T-helper 1 cell treated with Interleukin-12 subunit alpha and Interleukin-12 subunit beta and Interleukin-4 antibody, amounts not matched to agents 30 μg/mL and 1 μg/mL, for 36 hours (primary cell): ENCODE results near the gene SLC39A11.

Source experiments
- H3K27ac Mint-ChIP-seq: one replicate; pipeline ENCODE4 v1.8.0; 2021; ENCODE audit warnings: mild to moderate bottlenecking, mixed read lengths
- H3K27me3 Mint-ChIP-seq: one replicate; pipeline ENCODE4 v1.8.0; 2021; ENCODE audit warnings: low read depth, mixed read lengths
- H3K36me3 Mint-ChIP-seq: one replicate; pipeline ENCODE4 v1.8.0; 2021; ENCODE audit warnings: low read depth, mixed read lengths
- H3K4me1 Mint-ChIP-seq: one replicate; pipeline ENCODE4 v1.8.0; 2021; ENCODE audit warnings: low read depth, mixed read lengths
- H3K4me3 Mint-ChIP-seq: one replicate; pipeline ENCODE4 v1.8.0; 2021; ENCODE audit warnings: mild to moderate bottlenecking, moderate library complexity, mixed read lengths
- H3K9me3 Mint-ChIP-seq: one replicate; pipeline ENCODE4 v1.8.0; 2021; ENCODE audit warnings: mixed read lengths

SLC39A11 gene

DNA sequence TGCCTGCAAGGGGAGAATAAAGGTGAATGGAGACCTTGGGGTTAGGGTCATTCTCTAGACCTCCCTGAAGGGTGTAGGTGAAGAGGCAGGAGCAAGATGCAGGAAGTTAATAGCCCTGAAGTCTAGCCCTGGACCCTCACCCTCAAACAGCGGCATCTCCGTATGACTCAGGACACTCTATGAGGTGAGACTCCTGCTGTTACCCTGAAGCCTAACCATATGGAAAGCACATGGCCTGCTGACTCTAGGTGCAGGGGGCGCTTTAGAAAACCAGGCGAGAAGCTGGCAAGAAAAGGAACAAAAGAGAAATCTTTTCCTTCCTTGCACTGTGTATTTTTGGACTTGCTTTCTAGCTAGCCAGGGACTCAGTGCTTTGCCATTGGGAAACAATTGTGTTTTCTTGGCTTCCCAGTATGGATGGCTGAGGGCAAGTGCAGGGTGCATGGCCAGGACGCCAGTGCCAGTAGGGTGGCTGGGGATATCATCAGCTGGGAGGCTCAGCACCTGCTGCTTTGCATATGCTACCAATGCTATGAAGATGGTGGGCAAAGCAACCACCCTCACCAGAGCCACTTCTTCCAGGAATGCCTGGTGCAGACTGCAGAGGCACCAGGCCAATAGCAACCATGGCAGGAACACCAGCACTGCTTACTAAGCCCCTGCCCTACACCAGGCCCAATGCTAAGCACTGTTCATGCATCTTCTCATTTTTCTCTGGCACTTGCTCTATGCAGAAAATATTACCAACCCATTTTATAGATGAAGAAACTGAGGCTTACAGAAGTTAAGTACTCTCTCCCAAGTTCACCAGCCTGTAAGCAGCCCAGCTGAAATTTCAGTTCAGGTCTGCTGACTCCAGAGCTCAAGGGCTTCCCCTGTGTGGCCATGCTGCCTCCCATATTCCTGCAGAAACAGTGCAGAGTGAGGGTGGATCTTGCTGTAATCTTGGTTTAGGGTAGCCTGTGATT is 425.1 kb downstream of the SLC39A11 start:
- H3K27me3 Mint-ChIP-seq, result no peaks in the 10 kb centered on the region
- H3K27ac Mint-ChIP-seq, result no peak overlapping the region
- H3K9me3 Mint-ChIP-seq, result no peaks in the 10 kb centered on the region
- H3K4me1 Mint-ChIP-seq, result no peaks in the 10 kb centered on the region
- H3K36me3 Mint-ChIP-seq, result no peaks in the 10 kb centered on the region
- no peak overlapping the region for H3K4me3 Mint-ChIP-seq

DNA sequence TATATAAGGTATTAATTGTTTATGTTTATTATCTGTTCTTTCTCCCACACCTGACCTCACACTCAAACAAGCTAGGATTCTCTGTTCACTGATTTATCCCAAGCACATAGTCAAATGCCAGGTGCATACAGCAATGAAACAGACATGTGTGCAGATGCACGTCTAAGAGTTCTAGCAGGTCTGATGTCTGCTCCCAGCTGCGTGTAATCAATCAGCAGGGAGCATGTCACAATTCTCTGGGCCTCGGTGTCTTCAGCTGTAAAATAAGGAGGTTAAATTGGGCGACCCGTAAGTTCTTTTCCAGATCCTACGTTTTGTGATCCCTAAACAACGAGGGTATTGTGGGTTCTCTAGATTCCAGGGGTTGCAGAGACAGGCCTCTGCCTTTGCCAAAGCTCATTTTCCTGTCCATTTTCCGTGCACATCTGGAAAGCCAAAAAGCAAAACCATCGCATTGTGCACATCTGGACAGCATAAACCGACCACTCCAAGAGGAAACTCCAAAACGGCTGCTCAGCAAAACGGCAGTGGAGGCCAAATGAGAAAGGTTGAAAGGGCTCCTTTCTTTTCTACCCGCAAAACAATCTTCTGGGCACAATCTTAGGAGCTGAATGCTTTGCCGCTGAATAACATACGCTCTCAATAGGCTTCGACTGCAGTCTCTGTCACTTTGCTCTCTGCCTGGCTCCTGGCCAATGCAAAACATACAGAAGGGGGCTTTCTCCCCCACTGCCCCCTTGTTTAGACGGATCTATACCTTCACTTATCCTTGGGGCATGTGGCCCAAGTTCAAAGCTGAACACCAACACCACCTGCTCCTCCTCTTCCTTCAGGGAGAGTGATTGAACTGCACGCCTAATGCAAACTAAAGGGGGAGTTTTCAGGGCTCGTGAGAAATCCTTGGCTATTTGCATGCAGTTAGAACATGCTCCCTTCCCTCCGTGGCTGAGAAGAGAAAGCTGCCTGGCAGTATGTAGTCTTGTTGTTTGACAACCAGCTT is 426.3 kb downstream of the SLC39A11 start:
- no peak overlapping the region for H3K27ac Mint-ChIP-seq
- H3K4me3 Mint-ChIP-seq, result no peak overlapping the region
- H3K4me1 Mint-ChIP-seq, result no peaks in the 10 kb centered on the region
- H3K9me3 Mint-ChIP-seq, result no peaks in the 10 kb centered on the region
- H3K36me3 Mint-ChIP-seq, result no peaks in the 10 kb centered on the region
- no peaks in the 10 kb centered on the region for H3K27me3 Mint-ChIP-seq

DNA sequence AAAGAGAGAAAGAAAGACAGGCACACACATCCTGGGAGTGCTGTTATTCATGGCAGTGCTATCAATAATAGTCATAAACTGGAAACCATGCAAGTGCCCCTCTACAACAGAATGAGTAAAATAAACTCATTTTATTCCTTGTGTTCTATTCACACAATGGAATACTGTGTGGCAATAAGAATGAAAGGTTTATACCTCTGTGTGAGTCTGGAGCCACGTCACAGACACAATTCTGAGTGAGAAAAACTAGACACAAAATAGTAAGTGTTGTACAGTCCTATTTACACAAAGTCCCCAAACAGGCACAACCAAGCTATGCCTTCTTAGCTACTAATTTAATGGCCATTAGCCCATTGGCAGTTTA is 429.7 kb downstream of the SLC39A11 start:
- Mint-ChIP-seq H3K27ac (no peak overlapping the region), H3K4me3 (no peak overlapping the region), H3K9me3 (no peaks in the 10 kb centered on the region), H3K36me3 (no peaks in the 10 kb centered on the region), H3K27me3 (no peaks in the 10 kb centered on the region), H3K4me1 (no peaks in the 10 kb centered on the region)

DNA sequence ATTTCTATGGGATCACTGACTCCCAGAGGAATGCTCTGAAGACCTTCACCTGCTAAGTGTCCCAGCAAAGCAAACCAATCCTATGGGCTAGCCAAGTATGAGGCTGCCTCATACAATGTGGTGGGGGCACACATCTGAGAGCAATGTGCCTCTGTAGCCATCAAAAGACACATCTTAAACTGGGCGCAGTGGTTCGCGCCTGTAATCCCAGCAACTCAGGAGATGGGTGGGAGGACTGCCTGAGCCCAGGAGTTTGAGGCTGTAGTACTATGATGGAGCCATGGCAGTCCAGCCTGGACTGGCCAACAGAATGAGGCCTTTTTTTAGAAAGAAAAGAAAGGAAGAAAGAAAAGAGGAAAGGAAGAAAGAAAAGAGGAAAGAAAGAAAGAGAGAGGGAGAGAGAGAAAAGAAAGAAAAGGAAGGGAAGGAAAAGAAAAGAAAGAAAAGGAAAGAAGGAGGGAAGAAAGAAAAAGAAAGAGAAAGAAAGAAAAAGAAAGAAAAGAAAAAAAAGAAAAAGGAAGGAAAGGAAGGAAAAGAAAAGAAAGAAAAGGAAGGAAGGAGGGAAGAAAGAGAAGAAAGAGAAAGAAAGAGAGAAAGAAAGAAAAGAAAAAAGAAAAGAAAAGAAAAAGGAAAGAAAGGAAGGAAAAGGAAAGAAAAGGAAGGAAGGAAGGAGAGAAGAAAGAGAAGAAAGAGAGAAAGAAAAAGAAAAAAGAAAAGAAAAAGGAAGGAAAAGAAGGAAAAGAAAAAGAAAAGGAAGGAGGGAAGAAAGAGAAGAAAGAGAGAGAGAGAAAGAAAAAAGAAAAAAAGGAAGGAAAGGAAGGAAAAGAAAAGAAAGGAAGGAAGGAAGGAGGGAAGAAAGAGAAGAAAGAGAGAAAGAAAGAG is 430.3 kb downstream of the SLC39A11 start:
- H3K27me3 Mint-ChIP-seq, result no peaks in the 10 kb centered on the region
- H3K4me3 Mint-ChIP-seq, result no peak overlapping the region
- no peak overlapping the region for H3K27ac Mint-ChIP-seq
- no peaks in the 10 kb centered on the region for H3K36me3 Mint-ChIP-seq
- H3K4me1 Mint-ChIP-seq, result no peaks in the 10 kb centered on the region
- H3K9me3 Mint-ChIP-seq, result no peaks in the 10 kb centered on the region

DNA sequence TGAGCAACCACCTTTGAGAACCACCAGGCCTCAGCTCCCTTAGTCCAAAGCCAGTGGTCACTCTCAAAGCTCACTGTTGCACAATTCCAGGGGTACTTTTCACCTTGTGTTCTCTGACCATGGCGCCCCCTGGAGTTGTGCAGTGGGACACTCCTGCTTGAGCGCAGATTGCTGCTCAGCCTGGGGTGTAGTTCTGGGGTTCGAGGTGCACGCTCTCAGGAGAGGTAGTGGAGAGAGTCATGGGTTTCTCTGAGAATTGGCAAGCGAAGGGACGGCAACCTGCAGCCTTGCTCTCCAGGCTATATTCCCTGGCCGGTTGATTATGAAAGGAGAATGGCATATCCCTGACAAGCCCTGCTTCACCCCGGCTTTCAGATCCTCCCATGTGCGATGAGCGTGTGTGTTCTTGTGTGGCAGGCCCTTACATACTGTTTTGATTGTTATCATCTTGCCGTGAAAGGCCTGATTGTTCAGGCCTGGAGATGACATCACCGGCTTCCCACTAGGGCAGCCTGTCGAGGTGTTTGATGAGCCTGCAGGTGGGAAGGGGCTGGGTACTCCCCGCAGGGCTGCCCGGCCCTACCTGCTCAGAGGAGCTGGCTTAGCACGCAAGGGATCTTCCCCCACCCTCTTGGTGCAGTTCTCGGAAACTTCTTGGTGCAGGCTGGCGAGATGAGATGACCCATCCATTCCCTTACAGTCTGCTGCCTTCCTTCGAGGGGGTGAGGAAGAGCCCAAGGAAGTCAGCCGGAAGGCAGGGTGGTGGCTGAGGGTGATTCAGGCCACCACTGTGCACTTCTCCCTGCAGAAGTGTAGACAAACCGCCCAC is 431.2 kb downstream of the SLC39A11 start:
- no peaks in the 10 kb centered on the region for H3K4me1 Mint-ChIP-seq
- no peak overlapping the region for H3K27ac Mint-ChIP-seq
- no peaks in the 10 kb centered on the region for H3K27me3 Mint-ChIP-seq
- no peaks in the 10 kb centered on the region for H3K36me3 Mint-ChIP-seq
- H3K9me3 Mint-ChIP-seq, result no peaks in the 10 kb centered on the region
- no peak overlapping the region for H3K4me3 Mint-ChIP-seq

DNA sequence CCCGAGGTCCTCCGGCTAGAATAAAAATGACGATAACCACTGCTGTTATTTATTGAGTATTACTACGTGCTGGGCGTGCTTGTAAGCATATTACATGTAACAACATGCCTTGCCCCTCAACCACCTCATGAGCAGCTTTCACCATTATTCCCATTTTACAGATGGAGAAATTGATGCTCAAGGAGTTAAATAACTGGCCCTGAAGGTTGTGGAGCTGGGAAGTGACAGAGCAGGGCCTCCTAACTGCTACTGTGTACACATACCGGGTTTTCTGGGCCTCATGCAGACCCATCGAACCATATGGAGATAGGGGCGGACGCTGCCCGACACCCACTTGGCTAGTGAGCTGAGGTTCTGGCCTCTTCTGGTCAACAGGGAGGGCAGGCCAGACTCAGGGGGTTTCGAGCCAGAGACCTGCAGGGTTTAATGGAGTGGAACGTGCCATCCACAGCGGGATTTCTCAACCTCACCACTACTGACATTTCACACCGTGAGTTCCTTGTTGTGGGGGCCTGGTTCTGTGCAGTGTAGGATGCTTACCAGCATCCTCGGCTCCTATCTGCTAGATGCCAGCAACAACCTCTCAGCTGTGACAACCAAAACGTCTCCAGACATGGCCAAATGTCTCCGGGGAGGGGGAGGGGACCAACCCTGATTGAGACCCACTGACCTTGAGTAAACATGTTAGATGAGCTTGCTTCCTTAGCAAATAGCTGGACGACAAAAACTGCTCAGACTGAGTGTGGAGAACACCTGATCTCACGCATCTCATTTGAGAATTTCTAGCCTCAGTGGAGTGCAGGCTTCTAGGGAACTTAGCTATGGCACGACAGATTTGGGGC is 432.0 kb downstream of the SLC39A11 start:
- no peaks in the 10 kb centered on the region for H3K27me3 Mint-ChIP-seq
- no peak overlapping the region for H3K27ac Mint-ChIP-seq
- H3K4me3 Mint-ChIP-seq, result no peak overlapping the region
- H3K9me3 Mint-ChIP-seq, result no peaks in the 10 kb centered on the region
- H3K36me3 Mint-ChIP-seq, result no peaks in the 10 kb centered on the region
- no peaks in the 10 kb centered on the region for H3K4me1 Mint-ChIP-seq

DNA sequence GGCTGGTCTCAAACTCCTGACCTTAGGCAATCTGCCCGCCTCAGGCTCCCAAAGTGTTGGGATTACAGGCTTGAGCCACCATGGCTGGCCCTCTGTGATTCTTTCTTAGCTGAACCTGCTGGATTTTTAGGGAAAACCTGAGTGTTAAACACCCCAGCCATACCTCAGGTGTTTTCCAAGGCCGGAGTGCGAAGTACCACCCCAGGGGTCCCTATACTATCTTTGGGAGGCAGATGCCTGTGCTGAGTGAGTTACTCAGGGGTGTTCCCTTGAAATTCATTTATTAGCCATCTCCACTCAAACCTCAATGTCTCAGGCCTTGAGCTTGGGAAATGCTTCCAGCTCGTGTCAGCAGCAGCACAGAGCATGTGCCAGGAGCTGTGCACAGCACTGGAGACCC is 432.7 kb downstream of the SLC39A11 start:
- Mint-ChIP-seq H3K27me3 (no peaks in the 10 kb centered on the region), H3K4me3 (no peak overlapping the region), H3K27ac (no peak overlapping the region), H3K9me3 (no peaks in the 10 kb centered on the region), H3K36me3 (no peaks in the 10 kb centered on the region), H3K4me1 (no peaks in the 10 kb centered on the region)

DNA sequence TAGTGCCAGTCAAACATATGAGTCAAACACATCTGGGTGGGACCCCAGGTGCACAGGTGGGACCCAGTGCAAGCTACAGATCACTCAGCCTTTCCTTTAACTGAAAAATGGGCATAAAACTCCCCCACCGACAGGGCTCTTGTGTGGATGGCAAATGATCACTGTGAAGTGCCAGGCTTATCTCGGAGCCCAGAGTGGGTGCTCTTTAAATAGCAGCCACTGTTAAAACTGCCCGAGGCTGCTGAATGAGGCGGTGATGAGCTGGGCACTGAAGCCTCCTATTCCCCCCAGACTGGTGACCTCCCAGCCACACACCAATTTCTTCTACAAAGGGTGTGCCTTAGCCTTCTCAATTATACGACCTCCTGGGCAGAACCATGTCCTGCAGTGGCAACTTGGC is 433.8 kb downstream of the SLC39A11 start:
- Mint-ChIP-seq H3K4me1 (no peaks in the 10 kb centered on the region), H3K4me3 (no peak overlapping the region), H3K36me3 (no peaks in the 10 kb centered on the region), H3K9me3 (no peaks in the 10 kb centered on the region), H3K27me3 (no peaks in the 10 kb centered on the region), H3K27ac (no peak overlapping the region)

DNA sequence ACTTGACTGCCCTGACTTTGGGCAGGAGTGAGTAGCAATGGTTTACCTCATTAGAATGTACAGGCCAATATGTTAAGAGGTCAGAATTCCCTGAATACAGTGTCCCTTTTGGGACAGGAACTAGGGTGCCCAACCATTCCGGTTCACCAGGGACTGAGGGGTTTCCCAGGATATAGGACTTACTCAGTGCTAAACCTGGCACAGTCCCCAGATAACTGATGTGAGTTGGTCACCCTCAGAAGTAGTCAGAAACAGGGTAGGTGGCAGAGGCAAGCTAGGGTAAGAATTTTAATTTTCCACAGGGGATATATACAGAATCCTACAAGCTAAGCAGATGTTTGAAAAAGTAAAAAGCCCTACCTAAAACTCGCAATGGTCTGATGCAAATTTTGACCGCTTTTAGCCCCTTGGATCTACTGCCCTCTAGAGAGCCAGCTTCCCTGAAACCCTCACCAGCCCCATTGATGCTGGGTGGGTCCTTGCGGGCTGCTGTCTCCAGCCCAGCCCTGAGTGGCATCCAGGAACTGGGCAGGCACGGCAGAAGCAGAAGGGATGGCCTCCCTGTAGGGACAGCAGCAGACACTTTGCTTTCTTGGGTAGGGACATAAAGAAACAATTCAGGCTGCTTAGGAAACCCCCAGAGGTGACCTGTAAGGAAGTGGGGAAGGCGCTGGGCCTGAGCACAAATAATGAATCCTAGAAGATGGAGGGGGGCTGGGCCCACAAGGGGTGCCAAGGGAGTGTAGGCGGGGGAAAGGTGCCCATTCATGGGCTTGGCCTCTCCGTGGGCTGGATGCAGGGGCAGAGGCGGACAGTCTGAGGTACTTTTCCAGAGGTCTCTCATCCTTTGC is 434.8 kb downstream of the SLC39A11 start:
- no peaks in the 10 kb centered on the region for H3K36me3 Mint-ChIP-seq
- no peaks in the 10 kb centered on the region for H3K9me3 Mint-ChIP-seq
- no peaks in the 10 kb centered on the region for H3K4me1 Mint-ChIP-seq
- no peak overlapping the region for H3K27ac Mint-ChIP-seq
- no peaks in the 10 kb centered on the region for H3K27me3 Mint-ChIP-seq
- H3K4me3 Mint-ChIP-seq, result no peak overlapping the region

DNA sequence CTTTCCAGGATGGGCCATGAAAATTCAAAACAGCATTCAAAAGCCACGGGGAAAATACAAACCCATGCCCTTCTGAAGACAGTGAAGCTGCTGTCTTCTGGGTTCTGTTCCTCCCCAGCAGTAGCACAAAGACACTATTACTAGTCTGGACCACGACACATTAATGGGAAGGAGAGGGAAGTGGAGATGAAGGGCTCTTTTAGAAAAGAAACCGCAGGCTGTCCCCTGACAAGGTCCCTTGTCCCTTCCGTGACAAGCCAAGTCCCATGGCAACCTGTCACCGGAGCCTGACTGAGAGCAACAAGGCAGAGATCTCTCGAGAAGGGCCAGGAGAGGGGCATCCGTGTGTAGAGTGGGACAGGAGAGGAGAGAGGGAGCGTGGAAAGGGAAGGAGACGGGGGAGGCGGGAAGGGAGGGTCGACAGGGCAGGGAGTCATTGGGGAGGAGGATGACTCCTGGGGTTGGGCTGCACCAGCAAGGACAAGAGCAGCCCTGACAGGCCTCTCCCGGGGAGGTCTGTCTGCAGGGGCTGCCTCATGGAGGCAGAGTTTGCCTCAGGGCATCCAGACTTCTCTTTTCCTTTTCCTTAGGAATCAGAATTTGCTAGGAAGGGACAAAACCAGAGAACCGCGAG is 436.2 kb downstream of the SLC39A11 start:
- no peak overlapping the region for H3K27ac Mint-ChIP-seq
- H3K9me3 Mint-ChIP-seq, result no peaks in the 10 kb centered on the region
- no peaks in the 10 kb centered on the region for H3K36me3 Mint-ChIP-seq
- no peak overlapping the region for H3K4me3 Mint-ChIP-seq
- H3K4me1 Mint-ChIP-seq, result no peaks in the 10 kb centered on the region
- H3K27me3 Mint-ChIP-seq, result no peaks in the 10 kb centered on the region

DNA sequence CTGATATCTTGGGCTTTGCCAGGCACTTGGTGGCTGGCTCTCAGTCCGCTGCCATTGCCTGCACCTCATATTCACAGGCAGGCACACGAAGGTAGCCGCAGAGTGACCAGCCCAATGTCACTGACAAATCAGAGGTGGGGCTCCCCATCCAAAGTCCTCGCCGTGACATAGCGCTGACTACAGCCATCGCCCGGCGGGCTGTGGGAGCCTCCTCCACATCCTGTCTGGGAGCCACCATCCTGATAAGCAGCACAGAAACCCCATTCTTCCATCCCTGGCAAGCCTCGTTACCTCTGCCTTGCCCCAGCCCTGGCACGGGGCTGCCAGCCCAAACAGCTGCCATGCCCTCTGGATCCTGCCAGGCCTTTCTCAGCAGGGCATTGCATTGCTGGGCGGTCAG is 437.8 kb downstream of the SLC39A11 start:
- H3K4me3 Mint-ChIP-seq, result no peak overlapping the region
- H3K36me3 Mint-ChIP-seq, result no peaks in the 10 kb centered on the region
- no peak overlapping the region for H3K27ac Mint-ChIP-seq
- H3K27me3 Mint-ChIP-seq, result no peaks in the 10 kb centered on the region
- H3K4me1 Mint-ChIP-seq, result no peaks in the 10 kb centered on the region
- no peaks in the 10 kb centered on the region for H3K9me3 Mint-ChIP-seq

DNA sequence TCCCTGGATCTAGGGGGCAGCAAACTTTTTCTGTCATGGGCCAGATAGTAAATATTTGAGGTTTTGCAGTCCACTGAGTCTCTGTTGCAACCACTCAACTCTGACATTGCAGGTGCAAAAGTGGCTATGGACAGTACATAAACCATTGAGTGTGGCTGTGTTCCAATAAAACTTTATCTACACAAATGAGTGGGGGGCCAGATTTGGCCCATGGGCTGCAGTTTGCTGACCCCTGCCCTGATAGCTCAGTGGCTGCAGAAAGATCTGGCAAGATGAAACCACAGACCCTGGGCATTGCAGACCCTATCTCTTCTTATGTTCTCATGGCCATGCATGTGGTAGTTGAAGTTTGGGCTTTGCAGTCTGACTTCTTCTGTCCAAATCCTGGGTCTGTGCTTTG is 440.5 kb downstream of the SLC39A11 start:
- no peaks in the 10 kb centered on the region for H3K9me3 Mint-ChIP-seq

More for the DNA sequence above, 440.5 kb downstream of the SLC39A11 start:
- Mint-ChIP-seq H3K4me1 (no peaks in the 10 kb centered on the region), H3K36me3 (peaks cover 2% of the 10 kb centered on the region), H3K27me3 (no peaks in the 10 kb centered on the region), H3K4me3 (no peak overlapping the region), H3K27ac (no peak overlapping the region)
